Naive thymus-derived CD8-positive, alpha-beta T cell (primary cell): ENCODE measurements around the gene RNF130. TPM values are rescaled to one million over a fixed set of nuclear protein-coding genes. Genes with fewer than 3 reads are reported as not detected.

Source experiments
- ATAC-seq, 2 donors: fragments of 150-1000 bp; cut with Tn5 transposase in 1 of 2; sonication (Bioruptor Pico), chemical (Tn5 transposase) in 1 of 2; 1 replicate in 1 of 2; 2 replicates in 1 of 2; pipeline ENCODE4 v1.10.0; 2021; ENCODE audit warnings: mild to moderate bottlenecking in 2 of 2, moderate library complexity in 2 of 2
- POLR2A ChIA-PET: fragments of 350-600 bp; sonication (Branson Sonifier 250); formaldehyde crosslinking; loops from one replicate; lab custom pipeline; 2021; ENCODE audit warnings: antibody characterized with exemption; lab: Charles Lee
- DNase-seq, 10 donors: peaks; one replicate each; pipeline versions ENCODE4 v3.0.0 to v3.0.0-alpha.2; 2020 to 2022
- H3K27ac Mint-ChIP-seq, 10 donors: one replicate each; pipeline ENCODE4 v1.8.0; 2020 to 2022; ENCODE audit warnings: mild to moderate bottlenecking in 10 of 10, mixed read lengths in 10 of 10, moderate library complexity in 4 of 10, inconsistent platforms in 1 of 10
- H3K27me3 Mint-ChIP-seq, 5 donors: one replicate each; pipeline ENCODE4 v1.8.0; 2021 to 2022; ENCODE audit warnings: mixed read lengths in 5 of 5
- H3K36me3 Mint-ChIP-seq, 3 donors: one replicate each; pipeline ENCODE4 v1.8.0; 2020 to 2022; ENCODE audit warnings: mixed read lengths in 3 of 3, mild to moderate bottlenecking in 2 of 3, inconsistent platforms in 1 of 3
- H3K4me1 Mint-ChIP-seq, 4 donors: one replicate each; pipeline ENCODE4 v1.8.0; 2021 to 2022; ENCODE audit warnings: mixed read lengths in 4 of 4
- H3K4me3 Mint-ChIP-seq, 10 donors: one replicate each; pipeline ENCODE4 v1.8.0; 2020 to 2022; ENCODE audit warnings: mild to moderate bottlenecking in 10 of 10, mixed read lengths in 10 of 10, moderate library complexity in 6 of 10, inconsistent platforms in 1 of 10
- H3K9me3 Mint-ChIP-seq, 9 donors: one replicate each; pipeline ENCODE4 v1.8.0; 2020 to 2022; ENCODE audit warnings: mixed read lengths in 9 of 9, mild to moderate bottlenecking in 3 of 9, inconsistent platforms in 1 of 9, moderate library complexity in 1 of 9
- polyA plus RNA-seq, 3 donors: library from polyadenylated mRNA; unstranded; fragments of 300-500 nt; fragmentation: Illumina TruSeq; gene quantifications; one replicate each; pipeline ENCODE4 v1.2.3, GENCODE V29; 2021
- total RNA-seq, 8 experiments: library from RNA in 2 of 8; stranded (reverse) in 2 of 8; gene quantifications; one replicate each; pipeline ENCODE4 v1.2.3 and lab custom pipeline; 2021 to 2026

Gene RNF130, protein sequence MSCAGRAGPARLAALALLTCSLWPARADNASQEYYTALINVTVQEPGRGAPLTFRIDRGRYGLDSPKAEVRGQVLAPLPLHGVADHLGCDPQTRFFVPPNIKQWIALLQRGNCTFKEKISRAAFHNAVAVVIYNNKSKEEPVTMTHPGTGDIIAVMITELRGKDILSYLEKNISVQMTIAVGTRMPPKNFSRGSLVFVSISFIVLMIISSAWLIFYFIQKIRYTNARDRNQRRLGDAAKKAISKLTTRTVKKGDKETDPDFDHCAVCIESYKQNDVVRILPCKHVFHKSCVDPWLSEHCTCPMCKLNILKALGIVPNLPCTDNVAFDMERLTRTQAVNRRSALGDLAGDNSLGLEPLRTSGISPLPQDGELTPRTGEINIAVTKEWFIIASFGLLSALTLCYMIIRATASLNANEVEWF
- total RNA-seq (10 to 100 TPM; 22.6 to 24.2 TPM), polyA plus RNA-seq (10 to 100 TPM; 17.8 to 23.2 (median 22.5) TPM), total RNA-seq (lab: John Stamatoyannopoulos, UW) (17.7 to 50.3 (median 38.9) reads per million in 6 experiments)

- no peaks in the 10 kb centered on the region for H3K9me3 Mint-ChIP-seq
- POLR2A ChIA-PET: interaction anchor here (0.5 to 1.5 kb wide), 5 partner anchors 14 to 521 kb away, joined by 3 to 6 read pairs (median 4); partner anchors contain the start of genes CANX and RUFY1
- no peaks in the 10 kb centered on the region for H3K36me3 Mint-ChIP-seq
- peak within 1 kb of the TSS; percentile 84 to 92 (median 90) for H3K4me3 Mint-ChIP-seq
- H3K4me1 Mint-ChIP-seq: peaks cover 18 to 43% (median 37%) of the 10 kb centered on the region in 4 donors
- DNase-seq (peak; percentile 67 to 88 (median 79)), ATAC-seq (peak; percentile 70 to 74)
- peak within 1 kb of the TSS; percentile 82 to 94 (median 92) for H3K27ac Mint-ChIP-seq
- H3K27me3 Mint-ChIP-seq: no peaks in the 10 kb centered on the region
Observed at GRCh38 chr5:180071531-180072255, at the start of gene RNF130. Gene RNF130, minus strand, starts transcription at chr5:180071759. Its CDS starts 57 bp downstream, at chr5:180071702.

DNA sequence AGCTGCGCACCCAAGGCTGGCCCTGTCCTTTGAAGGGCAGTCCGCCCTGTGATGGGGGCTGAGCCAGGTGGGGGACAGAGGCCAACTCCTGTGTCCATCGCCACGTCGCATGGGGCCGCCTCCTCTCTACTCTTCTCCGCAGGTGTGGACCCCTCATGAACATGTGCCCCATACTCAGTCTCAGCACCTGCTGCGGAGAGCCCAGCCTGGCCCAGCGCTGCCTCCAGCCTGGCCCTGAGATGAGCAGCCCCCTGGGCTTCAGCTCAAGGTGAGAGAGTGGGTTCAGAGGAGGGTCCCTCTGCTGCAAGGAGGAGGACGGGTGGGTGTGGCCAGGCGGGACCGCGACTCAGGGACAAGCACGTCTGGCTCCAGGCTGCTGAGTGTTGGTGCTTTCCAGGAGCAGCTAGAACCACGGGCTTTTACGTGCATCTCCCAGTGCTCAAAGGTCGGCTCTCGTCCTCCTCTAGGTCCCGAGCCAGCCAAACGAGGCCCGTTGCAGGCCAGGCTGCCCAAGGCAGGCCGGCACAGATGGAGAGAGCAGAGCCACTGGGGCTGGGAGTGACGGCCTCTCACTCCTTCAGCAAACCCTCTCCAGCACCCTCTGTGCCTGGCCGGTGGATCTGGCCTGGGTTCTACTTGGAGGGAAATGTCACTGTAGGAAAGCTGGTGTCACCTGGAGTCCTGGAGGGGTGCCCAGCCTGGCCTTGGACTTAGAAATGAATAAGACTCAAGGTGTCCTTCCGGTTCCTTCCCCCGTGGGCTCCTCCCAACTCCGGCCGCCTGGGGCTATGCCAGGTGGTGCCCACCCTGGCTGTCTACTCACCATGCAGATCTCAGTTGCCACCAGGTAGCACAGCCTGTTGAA, 48.9 kb upstream of the RNF130 start:
- no peak overlapping the region for H3K4me3 Mint-ChIP-seq
- ATAC-seq (no peak), DNase-seq (no peak)
- H3K36me3 Mint-ChIP-seq: no peaks in the 10 kb centered on the region
- H3K9me3 Mint-ChIP-seq: no peaks in the 10 kb centered on the region
- POLR2A ChIA-PET: no interaction called here
- H3K27ac Mint-ChIP-seq: no peak overlapping the region
- no peaks in the 10 kb centered on the region for H3K4me1 Mint-ChIP-seq
- peaks cover 0 to 16% (median 3%) of the 10 kb centered on the region in 5 donors for H3K27me3 Mint-ChIP-seq

DNA sequence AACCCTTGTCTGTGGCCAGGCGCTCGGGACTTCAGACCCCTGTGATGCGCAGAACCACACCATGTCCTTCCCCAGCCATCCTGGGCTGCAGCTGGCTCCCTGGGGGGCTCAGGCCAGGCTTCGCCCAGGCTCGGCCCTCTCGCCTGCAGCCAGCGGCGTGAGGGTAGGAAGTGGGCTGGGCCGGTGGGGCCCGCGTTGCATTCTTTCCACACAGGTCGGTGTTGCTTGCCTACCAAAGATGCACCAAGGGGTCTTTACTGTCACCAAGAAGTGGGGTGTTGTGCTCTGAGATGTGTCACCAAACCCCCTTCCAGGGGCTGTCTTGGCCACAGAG, 48.3 kb upstream of the RNF130 start:
- no peak for DNase-seq
- Mint-ChIP-seq H3K4me1 (no peaks in the 10 kb centered on the region), H3K27me3 (peaks cover 0 to 16% (median 3%) of the 10 kb centered on the region in 5 donors), H3K27ac (no peak overlapping the region), H3K4me3 (no peak overlapping the region), H3K36me3 (no peaks in the 10 kb centered on the region), H3K9me3 (no peaks in the 10 kb centered on the region)
- POLR2A ChIA-PET: no interaction called here
- ATAC-seq: no peak

GRCh38 chr5:180119031-180119902, 47.7 kb upstream of the RNF130 start:
- ATAC-seq: no peak

GRCh38 chr5:180118391-180118791, 46.8 kb upstream of the RNF130 start:
- Mint-ChIP-seq H3K27ac (no peak overlapping the region), H3K4me1 (peaks cover 0 to 2% (median 0%) of the 10 kb centered on the region in 4 donors), H3K36me3 (no peaks in the 10 kb centered on the region), H3K27me3 (peaks cover 0 to 16% (median under 1%) of the 10 kb centered on the region in 5 donors), H3K4me3 (no peak overlapping the region), H3K9me3 (peaks cover 0 to 2% (median 0%) of the 10 kb centered on the region in 9 donors)
- no peak for ATAC-seq
- POLR2A ChIA-PET: no interaction called here
- DNase-seq: no peak

More at GRCh38 chr5:180119031-180119902, 47.7 kb upstream of the RNF130 start:
- Mint-ChIP-seq H3K36me3 (no peaks in the 10 kb centered on the region), H3K4me3 (no peak overlapping the region), H3K27me3 (peaks cover 0 to 16% (median 3%) of the 10 kb centered on the region in 5 donors), H3K27ac (no peak overlapping the region), H3K9me3 (peaks cover 0 to under 1% (median 0%) of the 10 kb centered on the region in 9 donors), H3K4me1 (no peaks in the 10 kb centered on the region)
- DNase-seq: no peak
- POLR2A ChIA-PET: no interaction called here

GRCh38 chr5:180117000-180117725, 45.6 kb upstream of the RNF130 start:
- H3K9me3 Mint-ChIP-seq: peaks cover 0 to 2% (median 0%) of the 10 kb centered on the region in 9 donors

DNA sequence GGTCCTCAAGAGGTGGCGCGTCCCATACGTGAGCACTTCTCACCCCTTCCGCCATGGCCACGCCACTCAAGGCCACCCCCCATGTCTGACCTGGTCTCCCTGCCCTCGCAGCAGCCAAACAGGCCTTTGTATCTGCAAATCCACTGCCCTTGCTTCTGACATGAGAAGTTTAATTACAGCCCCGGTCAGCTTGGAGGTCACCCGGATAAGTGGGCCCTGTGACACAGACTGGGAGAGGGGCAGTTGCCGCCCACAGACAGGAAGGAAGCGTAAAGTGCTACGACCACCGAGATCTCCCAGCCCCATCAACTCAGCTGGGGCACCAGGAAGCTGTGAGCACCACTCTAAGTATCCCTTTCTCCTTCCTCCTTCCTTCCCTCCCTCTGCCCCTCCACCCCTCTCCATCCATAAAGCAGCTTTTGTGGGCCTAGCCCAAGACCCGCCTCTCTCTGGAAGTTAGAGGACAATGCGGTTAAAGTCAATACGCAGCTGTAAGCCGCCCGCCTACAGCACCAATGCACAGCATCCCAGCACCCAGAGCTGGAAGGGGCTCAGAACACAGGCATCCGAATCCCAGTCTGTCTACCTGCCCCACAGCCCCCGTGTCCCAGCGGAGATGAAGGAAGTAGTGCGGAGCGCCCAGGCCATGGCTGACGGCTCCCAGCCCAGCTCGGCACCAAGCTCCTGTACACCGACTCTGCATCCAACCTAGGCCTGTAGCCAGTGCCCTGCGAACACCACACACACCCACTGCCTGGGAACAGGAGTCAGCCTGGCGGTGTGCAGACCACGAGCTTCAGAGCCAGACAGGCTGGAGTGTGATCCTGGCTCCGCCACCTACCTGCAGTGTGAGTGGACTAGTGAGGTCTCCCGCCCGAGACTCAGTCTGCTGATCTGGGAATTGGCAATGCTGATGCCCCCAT, 44.8 kb upstream of the RNF130 start:
- Mint-ChIP-seq H3K27me3 (peaks cover 0 to 13% (median 0%) of the 10 kb centered on the region in 5 donors), H3K27ac (no peak overlapping the region), H3K9me3 (peaks cover 0 to 2% (median 0%) of the 10 kb centered on the region in 9 donors), H3K4me3 (no peak overlapping the region), H3K36me3 (no peaks in the 10 kb centered on the region), H3K4me1 (peaks cover 0 to 2% (median 0%) of the 10 kb centered on the region in 4 donors)
- DNase-seq (no peak), ATAC-seq (no peak)
- POLR2A ChIA-PET: no interaction called here

More at GRCh38 chr5:180117000-180117725, 45.6 kb upstream of the RNF130 start:
- peaks cover 0 to 2% (median 0%) of the 10 kb centered on the region in 4 donors for H3K4me1 Mint-ChIP-seq
- POLR2A ChIA-PET: no interaction called here
- no peaks in the 10 kb centered on the region for H3K36me3 Mint-ChIP-seq
- H3K27ac Mint-ChIP-seq: no peak overlapping the region
- H3K4me3 Mint-ChIP-seq: no peak overlapping the region
- ATAC-seq (no peak), DNase-seq (no peak)
- peaks cover 0 to 18% (median 0%) of the 10 kb centered on the region in 5 donors for H3K27me3 Mint-ChIP-seq

GRCh38 chr5:180115326-180116076, 43.9 kb upstream of the RNF130 start:
- POLR2A ChIA-PET: no interaction called here
- H3K4me3 Mint-ChIP-seq: no peak overlapping the region
- ATAC-seq: no peak
- peaks cover 0 to 2% (median 0%) of the 10 kb centered on the region in 9 donors for H3K9me3 Mint-ChIP-seq
- no peak for DNase-seq
- no peaks in the 10 kb centered on the region for H3K36me3 Mint-ChIP-seq
- H3K27ac Mint-ChIP-seq: no peak overlapping the region
- peaks cover 0 to 10% (median 0%) of the 10 kb centered on the region in 5 donors for H3K27me3 Mint-ChIP-seq
- H3K4me1 Mint-ChIP-seq: peaks cover 0 to 2% (median 0%) of the 10 kb centered on the region in 4 donors

- peaks cover 0 to 2% (median 0%) of the 10 kb centered on the region in 4 donors for H3K4me1 Mint-ChIP-seq
- no peak overlapping the region for H3K4me3 Mint-ChIP-seq
- no peak for ATAC-seq
- no peak for DNase-seq
- H3K9me3 Mint-ChIP-seq: peaks cover 0 to 2% (median 0%) of the 10 kb centered on the region in 9 donors
- H3K27ac Mint-ChIP-seq: no peak overlapping the region
- H3K36me3 Mint-ChIP-seq: no peaks in the 10 kb centered on the region
- H3K27me3 Mint-ChIP-seq: peaks cover 0 to 7% (median under 1%) of the 10 kb centered on the region in 5 donors
- POLR2A ChIA-PET: no interaction called here
Observed at GRCh38 chr5:180114304-180115003, 42.9 kb upstream of the RNF130 start.
